Stimulated activated CD4-positive, alpha-beta T cell treated with anti-CD3 and anti-CD28 coated beads, Interleukin-1b, Interleukin-23, amount 100 ng/mL, for 4 hours (primary cell): ENCODE results near the gene PTPRD.

Source experiments
- DNase-seq, 2 donors: peaks; one replicate each; pipeline ENCODE4 v3.0.0-alpha.2; 2020; ENCODE audit warnings: low read depth in 2 of 2

The PTPRD gene

DNA sequence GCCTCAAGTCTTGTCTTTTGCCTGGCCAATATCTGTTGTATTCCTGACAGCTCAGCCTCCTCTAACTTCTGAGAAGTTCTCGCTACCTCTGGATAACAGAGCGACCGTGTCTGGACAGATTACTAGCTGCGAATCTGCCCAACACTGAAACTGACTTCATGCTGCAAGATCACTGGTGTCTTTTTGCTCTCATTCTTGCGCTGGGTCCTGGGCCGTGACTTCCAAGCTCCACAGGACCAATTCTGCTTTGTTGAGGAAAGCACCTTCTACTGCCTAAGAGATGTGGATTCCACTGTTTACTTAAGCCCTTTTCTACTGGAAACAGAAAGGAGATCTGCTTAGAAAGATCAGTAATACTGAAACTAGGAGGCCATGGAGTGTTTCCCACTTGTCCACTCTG lies 1834.4 kb downstream of the PTPRD start:
- no peak for DNase-seq

DNA sequence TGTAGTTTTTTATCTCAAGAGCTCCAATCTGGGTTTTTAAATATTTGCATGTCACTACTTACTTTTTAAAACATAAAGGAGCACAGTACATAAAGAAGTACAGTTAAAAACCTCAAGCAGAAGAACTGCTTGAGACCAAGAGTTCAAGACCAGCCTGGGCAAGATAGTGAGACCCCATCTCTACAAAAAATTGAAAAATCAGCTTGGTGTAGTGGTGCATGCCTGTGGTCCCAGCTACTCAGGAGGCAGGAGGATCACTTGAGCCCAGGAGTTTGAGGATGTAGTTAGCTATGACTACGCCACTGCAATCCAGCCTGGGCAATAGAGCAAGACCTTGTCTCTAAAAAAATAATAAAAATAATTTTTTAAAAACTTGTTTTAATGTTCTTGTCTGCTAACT lies 1840.5 kb downstream of the PTPRD start:
- DNase-seq = no peak

DNA sequence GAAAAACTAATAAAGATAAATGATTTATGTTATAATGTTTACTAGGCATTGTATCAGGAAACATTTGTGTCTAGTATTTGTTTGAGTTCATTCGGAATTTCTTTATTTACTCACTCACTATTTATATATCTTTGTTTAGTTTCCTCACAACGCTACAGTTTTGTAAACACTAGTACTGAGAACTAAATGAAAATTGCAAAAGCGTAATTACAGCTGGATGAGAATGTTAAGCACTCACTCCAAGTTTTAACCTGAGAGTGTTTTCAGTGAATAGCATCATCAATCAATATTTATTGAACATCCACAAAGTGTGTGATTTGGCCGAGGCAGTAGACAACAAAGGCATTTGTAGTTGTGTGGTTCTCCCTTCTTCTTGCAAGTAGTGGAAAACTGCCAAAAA lies 1843.6 kb downstream of the PTPRD start:
- no peak for DNase-seq

DNA sequence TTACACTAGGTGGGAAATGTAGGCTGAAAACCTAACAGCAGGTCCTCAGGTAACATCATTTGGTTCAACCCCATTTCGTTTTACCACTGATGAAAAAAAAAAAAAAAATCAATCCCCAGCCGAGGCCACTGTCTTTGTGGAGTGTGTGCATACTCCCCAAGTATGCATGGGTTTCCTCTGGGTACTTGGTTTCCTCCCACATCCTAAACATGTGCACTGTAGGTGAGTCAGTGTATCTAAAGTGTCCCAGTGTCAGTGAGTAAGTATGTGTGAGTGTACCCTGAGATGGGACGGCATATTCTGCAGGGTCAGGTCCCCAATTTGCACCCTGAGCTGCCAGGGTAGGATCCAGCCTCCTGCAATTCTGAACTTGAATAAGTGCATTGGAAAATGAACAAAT lies 1846.7 kb downstream of the PTPRD start:
- no peak for DNase-seq

DNA sequence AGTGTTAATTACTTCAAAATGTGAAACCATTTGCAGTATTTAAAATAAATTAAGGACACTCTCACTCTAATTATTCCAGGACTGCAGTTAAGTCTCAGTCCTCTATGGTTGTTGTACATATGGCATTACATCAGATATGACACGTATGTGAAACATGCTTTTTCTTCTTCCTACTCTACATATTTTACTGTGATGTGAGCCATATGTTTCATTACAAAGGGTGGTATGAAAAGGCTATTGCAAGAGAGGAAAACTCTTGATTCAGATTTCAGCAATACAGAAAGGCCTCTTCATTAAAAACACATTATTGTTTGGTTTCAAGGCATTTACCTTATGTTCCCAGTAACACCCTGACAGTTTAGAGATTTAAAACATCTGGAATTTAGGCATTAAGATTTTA lies 1848.8 kb downstream of the PTPRD start:
- no peak for DNase-seq

DNA sequence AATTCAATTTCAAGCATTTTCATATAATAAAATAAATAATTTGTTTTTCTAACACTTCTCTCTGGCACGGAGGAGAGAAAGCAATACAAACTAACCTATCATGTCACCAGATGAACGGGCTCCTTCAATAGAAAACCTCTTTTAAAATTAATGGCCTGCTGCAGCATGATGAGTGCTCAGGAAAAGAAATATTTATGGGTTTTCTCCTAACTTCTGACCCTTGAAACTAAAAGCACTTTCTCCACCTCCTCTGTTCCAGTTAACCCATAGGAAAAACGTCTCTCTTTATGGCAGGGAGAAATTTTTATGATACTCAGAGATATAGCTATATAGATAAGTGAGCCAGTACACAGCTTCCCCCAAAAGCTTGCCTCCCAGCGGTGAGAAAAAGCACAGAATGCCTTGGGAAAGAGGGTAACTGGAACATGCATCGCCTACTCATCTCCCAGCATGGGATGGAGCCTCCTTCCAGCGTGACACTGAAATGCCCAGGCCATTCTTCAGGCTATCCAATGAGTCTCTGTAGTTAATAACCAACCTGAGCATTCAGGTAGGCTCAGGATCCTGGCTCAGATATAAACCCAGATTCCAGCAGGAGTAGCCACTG lies 1850.2 kb downstream of the PTPRD start:
- DNase-seq = no peak

DNA sequence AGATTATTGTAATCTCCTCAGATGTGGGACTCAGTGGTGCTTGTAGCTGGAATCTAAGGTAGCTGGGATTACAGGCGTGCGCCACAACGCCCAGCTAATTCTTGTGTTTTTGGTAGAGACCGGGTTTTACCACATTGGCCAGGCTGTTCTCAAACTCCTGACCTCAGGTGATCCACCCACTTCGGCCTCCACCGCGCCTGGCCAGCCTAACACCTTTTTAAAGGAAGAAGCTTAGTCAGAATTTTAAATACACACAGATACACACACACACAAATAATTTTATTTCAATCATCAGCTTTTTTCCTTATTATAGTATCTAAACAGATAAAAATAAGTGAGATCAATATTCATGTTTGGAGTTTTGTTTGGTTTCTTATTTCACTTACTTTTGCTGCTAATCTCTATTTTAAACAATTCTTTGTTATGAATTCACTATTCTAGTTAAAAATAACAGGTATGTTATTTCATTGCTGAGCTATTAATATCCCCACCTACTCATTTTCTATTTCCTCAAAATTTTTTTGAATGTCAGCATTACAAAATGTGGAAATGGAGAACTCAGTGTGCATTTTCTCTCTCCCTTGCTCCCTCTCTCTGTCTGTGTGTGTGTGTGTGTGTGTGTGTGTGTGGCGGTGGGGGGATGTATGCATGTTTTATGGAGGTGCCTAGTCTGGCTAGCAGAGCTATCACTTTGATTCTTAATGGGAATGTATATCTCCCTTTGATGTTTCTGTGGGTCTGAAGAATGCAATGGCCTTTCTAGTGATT lies 1852.6 kb downstream of the PTPRD start:
- DNase-seq = no peak

DNA sequence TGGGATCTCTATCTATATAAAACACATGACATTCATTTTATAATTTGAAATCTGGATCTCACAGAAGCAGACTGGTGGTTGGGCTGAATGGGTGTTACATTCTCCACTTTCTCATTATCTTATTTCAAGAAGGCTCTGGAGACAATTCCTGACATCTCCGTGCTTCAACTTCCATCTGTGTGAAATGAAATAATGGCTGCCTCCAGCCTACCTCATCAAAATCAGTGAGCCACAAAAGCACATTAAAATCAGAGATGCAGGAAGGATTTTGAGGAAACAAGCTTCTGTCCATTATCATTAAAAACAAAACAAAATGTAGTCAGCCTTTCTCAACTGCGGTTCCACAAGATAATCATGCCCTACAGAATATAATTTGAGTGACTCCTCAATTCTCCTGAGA lies 1854.9 kb downstream of the PTPRD start:
- no peak for DNase-seq

DNA sequence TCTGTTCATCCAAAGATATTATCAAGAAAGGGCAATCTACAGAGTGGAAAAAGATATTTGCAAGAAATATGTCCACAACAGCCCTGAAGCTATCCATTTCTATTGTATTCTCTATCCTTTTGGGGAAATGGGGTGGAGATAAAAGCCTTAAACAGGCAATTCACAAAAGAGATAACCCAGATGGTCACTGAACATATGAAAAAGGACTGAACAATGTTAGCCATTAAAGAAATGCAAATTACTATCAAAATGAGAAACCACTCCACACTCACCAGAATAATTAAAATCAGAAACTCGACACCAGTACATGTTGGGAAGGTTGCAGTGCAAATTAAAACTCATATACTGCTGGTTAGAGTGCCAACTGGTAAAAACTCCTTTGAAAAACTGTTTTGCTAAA lies 1858.1 kb downstream of the PTPRD start:
- no peak for DNase-seq

DNA sequence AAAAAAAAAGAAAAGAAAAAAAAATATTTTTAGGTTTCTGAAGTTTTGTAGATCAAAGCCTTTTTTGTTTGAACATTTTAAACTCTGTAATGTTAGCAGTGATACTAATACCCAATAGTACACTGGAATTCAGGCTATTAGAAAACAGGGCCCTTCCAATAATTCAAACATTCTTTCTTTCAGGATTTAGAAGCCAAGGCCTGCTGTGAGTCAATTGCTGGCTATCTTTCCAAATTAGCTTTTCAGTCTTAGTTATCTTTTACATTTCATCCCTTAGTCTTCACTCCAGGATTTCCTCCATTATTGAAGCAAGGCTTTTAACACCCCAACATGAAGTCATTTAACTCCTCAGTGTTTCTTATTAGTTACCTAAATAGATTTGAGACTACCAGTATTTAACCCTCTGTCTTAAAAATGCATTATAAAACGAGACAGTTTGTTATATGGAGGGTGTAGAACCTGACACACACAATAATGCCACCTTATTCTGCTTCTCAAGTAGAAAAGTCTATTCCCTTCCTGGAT lies 1861.3 kb downstream of the PTPRD start:
- no peak for DNase-seq

DNA sequence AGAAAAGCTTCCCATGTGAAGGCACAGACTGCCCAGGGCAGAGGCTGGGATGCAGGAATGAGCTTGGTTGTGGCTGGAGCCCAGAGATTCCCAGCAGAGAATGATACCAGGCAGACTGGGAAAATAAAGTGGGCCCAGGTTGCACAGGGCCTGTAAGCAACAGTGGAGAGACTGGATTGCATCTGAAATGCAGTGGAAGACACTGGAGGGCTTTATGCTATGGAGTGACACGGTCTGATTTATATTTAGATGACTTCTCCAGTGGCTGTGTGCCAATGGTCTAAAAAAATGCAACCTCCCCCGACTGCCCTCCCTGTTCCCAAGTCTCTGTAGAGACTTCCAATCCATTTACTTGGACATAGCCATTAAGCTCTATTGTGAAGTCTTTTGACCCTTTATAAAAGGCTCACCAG lies 1862.2 kb downstream of the PTPRD start:
- no peak for DNase-seq

DNA sequence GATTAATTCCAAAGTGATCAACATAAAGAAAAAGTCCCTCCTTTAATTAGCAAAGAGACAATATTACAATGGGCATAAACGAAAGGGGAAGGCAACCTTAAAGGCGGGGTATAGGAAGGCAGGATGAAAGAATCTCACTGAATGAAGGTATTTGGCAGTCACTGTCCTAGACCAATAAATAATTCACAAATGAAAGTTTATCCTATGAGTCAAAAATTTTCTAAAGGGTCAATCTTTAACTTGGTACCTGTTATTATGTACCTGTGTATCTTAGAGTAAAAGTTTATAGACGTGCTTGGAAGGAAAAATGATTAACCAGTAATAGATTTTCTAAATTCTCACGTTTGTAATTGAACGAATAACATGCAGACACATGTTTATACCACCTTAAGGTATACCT lies 1867.5 kb downstream of the PTPRD start:
- DNase-seq = no peak

DNA sequence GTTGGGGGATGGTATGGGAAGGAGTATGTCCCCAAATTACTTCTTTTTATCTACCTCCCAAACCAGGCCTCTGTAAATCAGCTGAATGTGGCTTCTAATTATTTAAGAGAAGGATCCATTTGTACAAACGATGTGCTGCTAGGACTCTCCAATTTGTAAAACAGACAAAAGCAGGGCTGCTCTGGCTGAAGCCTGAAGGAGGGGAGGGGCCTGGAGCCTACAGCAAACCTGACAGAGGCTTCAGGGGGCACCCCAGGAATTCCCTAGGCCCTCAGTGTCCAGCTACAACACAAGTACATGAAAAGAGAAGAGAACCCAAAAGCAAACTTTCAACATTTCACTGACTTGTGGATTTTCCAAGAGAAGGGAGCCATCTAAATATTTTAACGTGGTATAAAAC lies 1873.9 kb downstream of the PTPRD start:
- DNase-seq = no peak

DNA sequence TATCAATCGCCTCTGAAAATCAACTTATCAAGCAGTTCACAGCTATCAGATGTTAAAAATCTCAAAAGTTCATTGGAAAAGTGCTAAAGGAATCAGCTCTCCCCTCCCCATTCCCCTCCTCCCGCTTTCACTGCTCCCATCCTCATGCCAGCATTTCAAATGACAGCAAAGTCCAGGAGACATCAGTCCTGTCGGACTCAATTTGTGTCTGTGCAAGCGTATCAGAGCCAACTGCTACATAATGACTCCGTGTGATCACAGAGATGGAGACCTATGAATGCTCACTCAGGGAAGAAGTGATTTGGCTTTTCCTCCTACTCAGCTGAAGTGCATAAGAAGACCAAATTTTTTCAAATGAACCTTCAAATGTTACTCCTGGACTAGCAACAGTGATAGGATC lies 1876.0 kb downstream of the PTPRD start:
- no peak for DNase-seq

DNA sequence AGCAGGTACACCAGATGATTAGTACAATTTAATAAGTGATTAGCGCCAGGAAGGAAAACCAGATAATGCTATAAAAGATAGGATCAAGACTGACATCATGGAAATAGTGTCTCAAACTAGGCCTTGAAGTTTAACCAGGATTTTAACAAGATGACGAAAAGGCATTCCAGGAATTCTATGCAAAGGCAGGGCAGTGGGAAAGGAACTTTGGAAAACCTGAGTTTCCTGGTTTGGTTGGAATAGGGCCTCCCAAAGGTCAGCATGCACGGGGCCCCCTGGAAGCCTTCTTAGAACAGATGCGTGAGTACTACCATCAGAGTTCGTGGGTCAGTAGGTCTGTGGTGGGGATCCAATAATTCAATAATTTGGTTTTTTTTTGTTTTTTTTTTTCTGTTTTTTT lies 1878.0 kb downstream of the PTPRD start:
- DNase-seq = no peak

DNA sequence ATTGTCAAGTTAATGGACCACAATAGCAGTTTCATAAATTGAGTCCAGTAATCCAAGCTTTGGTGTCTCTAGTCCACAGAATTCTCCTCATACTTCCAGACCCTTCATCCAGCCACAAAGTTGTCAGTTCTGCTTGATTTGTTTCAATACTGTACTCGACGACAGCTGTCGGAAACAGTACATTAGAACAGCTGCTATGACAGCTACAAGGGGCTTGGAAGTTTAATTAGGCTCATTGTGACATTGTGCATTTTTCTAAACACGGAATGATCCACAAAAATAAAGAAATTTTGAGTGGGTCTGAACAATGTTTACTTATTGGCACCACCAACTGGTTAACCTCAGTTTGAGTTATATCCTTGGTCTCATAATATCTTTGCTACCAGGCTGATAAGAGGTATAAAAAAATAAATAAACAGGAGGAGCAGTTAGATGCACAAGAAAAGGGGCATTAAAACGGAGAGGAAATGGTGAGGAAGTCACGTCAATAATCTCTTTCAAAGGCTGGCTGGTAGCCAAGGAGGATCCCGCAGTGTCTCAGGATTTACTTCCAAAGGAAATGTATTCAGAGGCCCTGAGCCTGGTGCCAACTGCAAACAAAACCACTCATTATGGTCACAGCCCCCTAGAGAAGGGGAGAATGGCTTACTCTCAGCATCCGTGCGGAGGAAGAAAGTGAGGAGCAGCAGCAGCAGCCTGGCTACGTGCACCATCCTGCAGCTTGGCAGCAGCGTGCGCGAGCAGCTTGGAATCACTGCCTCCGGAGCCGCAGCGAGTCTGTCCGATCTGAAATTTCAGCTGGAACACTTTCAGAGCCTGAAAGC lies 1879.5 kb downstream of the PTPRD start:
- no peak for DNase-seq

DNA sequence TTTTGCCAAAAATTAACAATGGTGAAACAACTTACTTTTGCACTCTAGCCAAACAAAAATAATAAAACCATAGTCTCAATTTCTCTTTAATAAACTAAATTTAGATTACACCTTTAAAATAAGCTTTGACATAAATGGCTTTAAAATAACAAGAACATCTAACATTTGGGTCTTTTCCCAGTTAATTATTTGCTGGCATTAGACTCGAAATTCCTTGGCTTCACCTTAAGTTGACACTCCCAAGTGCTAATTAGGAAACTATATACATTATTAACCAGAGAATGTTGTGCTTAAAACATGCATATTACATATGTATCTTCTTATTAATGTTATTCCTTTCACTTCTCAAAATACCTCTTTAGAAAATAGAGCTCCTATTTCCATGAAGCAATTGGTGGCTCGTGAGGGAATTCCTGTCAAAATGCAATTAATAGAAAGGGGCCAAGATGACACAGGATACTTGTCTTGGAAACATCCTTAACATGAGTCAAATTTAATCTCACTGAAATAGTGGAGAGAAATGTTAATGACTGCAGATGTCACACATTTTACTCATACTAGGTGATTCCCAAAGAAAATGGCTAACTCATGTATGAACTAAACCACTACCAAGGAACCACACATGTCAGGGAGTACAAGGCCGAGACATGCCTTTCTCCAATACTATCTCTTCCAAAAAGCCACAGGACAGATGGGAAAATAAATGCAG lies 1880.3 kb downstream of the PTPRD start:
- no peak for DNase-seq

DNA sequence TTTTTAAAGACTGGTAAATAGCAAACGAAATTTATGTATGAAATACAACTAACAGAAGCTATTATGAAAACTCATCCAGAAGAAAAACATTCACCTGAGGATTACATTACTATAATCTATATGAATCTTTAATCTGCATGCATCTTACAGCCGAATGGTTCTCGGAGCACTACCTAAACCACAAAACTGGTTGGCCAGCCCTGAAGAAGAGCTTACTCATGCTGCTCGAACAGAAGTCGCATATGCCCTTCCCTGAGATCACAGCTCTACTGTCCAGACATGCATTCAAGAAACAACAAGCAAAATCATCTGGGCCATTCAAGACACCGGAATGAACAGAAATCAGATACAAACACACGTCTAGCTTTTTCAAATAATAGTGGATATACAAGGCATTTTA lies 1882.2 kb downstream of the PTPRD start:
- no peak for DNase-seq

DNA sequence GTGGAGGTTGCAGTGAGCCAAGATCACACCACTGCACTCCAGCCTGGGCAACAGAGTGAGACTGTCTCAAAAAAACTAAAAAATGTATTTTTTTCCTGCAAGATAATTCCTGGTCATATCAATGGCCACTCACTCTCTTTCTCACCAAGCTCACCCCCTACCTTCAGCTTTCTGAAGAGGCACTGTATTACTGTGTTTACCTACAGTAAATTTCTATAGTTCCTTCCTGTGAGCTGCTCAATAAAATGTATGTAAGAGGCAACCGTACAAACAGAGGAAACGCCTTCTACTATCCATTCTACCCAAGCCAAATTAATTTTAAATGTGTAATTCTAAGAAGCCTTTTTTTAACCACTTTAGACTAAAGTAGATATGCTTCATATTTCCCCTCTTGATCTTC lies 1883.9 kb downstream of the PTPRD start:
- DNase-seq = no peak

DNA sequence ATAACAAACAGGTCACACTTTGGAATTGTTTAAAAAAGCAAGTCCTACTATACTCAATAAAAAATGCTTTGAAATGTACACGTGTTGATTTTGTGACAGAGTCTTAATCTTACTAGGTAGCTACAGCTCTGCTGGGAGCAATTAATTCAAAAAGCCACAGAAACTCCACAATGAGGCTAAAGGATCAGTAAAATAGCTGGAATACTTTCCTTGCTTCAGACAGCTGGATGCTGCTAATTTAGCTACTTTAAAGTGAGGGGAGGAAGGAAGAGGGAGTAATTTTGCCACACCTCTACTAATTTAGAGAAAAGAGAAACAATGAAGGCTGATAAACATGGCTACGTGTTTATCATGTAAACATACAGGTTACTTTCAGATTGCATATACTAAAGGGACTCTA lies 1885.6 kb downstream of the PTPRD start:
- no peak for DNase-seq

DNA sequence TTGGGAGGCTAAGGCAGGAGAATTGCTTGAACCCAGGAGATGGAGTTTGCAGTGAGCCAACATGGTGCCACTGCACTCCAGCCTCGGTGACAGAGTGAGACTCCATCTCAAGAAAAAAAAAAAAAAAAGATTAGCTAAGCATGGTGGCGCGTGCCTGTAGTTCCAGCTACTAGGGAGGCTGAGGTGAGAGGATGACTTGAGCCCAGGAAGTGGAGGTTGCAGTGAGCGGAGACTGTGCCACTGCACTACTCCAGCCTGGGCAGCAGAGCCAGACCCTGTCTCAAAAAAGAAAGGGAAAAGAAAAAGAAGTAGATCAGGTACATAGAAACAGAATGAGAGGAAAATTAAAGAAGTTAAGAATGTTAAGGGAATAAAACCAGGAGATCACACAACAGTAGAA lies 1886.1 kb downstream of the PTPRD start:
- no peak for DNase-seq

DNA sequence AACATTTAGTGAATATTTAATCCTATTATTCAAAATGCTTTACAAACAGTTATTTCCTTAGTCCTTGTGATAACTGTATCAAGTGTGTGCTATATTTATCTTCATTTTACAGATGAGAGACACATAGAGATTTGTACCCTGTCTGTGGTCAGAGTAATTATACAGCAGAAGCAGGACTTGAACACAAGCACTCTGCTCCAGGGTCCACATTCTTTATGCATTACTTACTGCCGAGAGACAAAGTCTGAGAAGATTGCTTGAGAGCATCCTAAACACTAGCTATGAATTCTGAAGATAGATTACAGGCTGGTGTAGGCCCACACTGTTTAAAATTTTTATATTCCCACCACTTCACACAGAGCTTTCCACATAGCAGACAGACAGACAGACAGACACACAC lies 1887.2 kb downstream of the PTPRD start:
- DNase-seq = no peak
